ENCODE measurements around the gene RAB40C.

The RAB40C gene

DNA sequence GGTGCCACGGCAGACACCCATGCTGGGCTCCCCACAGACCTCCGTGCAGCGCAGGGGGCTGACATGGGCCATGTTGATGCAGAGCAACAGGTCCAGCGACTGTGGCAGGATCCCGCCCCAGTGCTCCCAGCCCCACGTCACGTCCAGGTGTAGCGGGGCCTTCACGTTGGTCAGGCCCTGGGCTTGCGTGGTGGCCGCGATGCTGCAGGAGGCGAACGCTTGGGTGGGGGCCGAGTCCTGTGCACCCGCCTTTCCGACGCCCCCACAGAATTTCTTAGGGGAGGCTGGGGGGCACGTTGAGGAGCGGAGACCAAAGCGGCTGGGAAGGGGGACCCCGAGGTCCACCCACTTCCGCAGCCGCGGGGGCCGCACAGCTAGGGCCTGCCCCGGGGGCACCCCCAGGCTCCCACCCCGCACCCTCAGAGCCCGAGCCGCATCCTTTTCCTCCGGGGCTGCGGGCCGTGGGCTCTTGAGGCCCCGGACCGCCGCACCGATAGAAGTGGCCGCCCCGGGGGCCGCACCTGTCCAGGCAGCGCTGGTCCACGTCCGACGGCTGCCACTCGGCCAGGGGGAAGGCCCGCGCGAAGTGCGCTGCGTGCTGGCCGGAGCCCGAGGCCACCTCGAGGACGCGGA lies 45.8 kb downstream of the RAB40C start:
- H3K27me3 ChIP-seq (ENCODE audit: insufficient read depth, low read length) = no peaks in the 10 kb centered on the region
- peak overlapping the region; percentile 93 for H3K4me3 ChIP-seq (ENCODE audit: low read depth, low read length)
- H2AFZ ChIP-seq (ENCODE audit: low read length, unreplicated experiment) = peak overlapping the region; percentile 76
- peak overlapping the region; percentile 87 for H3K27ac ChIP-seq (ENCODE audit: low read depth, low read length)
- peaks cover 10% of the 10 kb centered on the region for H3K79me2 ChIP-seq (ENCODE audit: control insufficient read depth, insufficient read depth, low read length, unreplicated experiment)
- peaks cover 15% of the 10 kb centered on the region for H3K4me1 ChIP-seq (ENCODE audit: control insufficient read depth, insufficient read depth, low read length, unreplicated experiment)
- peaks cover 3% of the 10 kb centered on the region; the same call in 1 of the 2 replicates for H3K36me3 ChIP-seq (ENCODE audit: insufficient read depth, low read length)

DNA sequence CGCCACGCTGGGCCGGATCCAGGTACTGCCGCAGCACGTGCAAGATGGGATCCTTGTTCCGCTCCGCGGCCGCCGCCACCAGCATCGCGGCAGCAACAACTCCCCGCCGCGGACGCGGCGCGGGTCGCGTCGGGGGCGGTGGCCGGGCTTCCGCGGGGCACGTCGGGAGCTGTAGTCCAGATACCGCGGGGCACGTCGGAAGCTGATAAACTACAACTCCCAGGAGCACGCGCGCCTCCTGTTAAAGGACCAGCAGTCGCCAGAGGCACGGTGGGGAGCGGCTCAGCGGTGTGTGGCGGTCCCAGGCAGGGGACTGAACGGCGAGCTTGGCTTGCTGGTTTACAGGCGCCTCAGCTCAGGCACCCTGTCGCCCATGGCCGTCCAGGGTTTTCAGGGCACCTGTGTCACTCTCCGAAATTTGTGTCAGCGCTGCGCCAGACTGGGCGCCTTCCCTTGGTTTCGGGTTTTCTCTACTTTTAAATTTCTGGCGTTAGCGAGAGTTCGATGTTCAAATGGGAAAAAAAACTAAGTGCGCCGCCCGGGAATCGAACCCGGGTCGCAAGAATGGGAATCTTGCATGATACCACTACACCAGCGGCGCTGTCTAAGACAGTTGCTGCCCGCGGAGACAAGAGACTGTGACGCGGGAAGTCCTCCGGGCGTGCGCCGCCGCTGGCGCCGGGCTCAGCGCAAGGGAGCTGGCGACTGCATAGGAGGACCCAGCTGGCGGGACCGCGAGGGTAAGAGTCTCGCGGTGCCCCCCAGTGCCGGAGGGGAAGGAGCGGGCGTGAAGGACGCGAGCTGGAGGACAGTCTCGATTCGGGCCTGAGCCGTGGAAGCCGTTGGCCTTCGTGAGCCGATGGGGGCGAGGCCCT lies 46.6 kb downstream of the RAB40C start, which contains the start of gene METTL26:
Gene METTL26, minus strand, starts transcription at position 100 of the 875 bp plus-strand sequence. Its CDS starts 15 bp downstream, at position 85.
- Histone ChIP-seq H3K36me3 (ENCODE audit: insufficient read depth, low read length) (peaks cover 3% of the 10 kb centered on the region; the same call in 1 of the 2 replicates), H3K27ac (ENCODE audit: low read depth, low read length) (peak within 1 kb of the TSS; percentile 87), H3K79me2 (ENCODE audit: control insufficient read depth, insufficient read depth, low read length, unreplicated experiment) (peaks cover 10% of the 10 kb centered on the region), H3K27me3 (ENCODE audit: insufficient read depth, low read length) (no peaks in the 10 kb centered on the region), H2AFZ (ENCODE audit: low read length, unreplicated experiment) (peak within 1 kb of the TSS; percentile 79), H3K4me3 (ENCODE audit: low read depth, low read length) (peak within 1 kb of the TSS; percentile 93), H3K4me1 (ENCODE audit: control insufficient read depth, insufficient read depth, low read length, unreplicated experiment) (peaks cover 9% of the 10 kb centered on the region)

DNA sequence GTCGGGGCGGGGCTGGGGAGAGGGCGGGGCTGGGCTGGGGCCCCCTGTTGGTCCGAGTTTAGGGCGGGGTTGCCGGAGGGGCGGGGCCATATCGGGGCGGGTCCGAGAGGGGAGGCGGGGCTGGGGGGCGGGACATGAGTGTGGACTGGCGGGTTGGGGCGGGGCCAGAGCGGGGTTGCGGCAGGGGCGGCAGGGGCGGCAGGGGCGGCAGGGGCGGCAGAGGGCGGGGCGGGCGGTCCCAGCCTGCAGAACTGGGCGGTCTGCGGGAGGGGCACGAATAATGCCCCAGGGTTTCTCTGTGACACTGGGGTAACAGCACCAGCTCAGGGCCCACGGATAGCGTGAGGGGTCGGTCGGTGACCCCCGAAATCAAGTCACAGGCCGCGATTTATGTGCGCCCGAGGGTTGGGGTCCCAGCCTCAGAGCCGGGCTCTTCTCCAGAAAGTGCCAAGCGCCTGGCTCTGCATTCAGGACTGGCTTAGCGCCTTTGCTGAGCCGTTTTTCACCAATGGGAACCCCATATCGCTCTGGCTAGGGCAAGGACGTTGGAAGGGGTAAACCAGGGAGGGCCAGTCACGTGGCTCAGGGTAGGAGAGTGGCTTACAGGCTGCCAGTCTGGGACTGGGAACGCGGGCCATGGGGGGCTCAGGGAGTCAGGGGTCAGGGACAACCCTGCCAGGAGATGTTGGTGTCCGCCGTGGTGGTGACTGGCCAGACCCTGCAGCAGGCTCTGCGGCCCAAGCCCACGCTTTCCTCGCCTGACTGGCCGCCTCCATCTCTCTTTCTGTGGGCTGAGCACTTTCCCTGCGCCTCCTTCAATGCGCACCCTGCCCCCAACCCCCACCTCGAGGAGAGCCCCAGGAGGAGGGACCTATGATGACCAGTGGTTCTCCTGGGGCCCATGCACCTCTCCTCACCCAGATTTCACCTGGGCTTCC lies 47.5 kb downstream of the RAB40C start:
- Histone ChIP-seq H3K27me3 (ENCODE audit: insufficient read depth, low read length) (no peaks in the 10 kb centered on the region), H3K79me2 (ENCODE audit: control insufficient read depth, insufficient read depth, low read length, unreplicated experiment) (peaks cover 11% of the 10 kb centered on the region), H3K4me3 (ENCODE audit: low read depth, low read length) (peak overlapping the region; percentile 93), H3K4me1 (ENCODE audit: control insufficient read depth, insufficient read depth, low read length, unreplicated experiment) (peaks cover 9% of the 10 kb centered on the region), H2AFZ (ENCODE audit: low read length, unreplicated experiment) (peak overlapping the region; percentile 79), H3K36me3 (ENCODE audit: insufficient read depth, low read length) (peaks cover 3% of the 10 kb centered on the region; the same call in 1 of the 2 replicates), H3K27ac (ENCODE audit: low read depth, low read length) (peak overlapping the region; percentile 87)

DNA sequence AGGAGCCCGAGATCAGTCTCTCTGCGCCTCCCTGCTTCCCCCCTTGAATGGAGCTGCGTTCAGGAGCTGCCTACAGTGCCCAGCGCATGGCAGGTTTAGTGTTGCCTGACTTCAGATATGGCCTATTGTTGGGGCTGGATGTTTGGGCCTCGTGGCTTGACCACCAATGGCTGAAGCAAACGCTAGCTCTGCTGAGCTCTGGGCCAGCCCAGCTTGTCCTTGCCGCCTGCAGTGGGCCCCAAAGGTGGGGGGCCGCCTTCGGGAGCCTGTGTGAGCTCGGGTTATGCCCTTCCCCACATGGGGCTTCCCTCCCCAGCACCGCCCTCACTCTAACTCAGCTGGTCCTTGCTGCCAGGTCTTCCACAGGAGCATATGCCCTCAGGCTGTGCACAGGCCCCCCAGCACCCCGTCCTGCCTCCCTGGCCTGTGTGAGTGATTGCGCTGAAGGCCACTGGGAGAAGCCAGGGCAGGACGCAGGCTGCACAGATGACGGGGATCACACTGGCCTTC lies 48.2 kb downstream of the RAB40C start:
- Histone ChIP-seq H3K27ac (ENCODE audit: low read depth, low read length) (no peak overlapping the region), H3K27me3 (ENCODE audit: insufficient read depth, low read length) (no peaks in the 10 kb centered on the region), H3K4me3 (ENCODE audit: low read depth, low read length) (no peak overlapping the region), H3K4me1 (ENCODE audit: control insufficient read depth, insufficient read depth, low read length, unreplicated experiment) (peaks cover 9% of the 10 kb centered on the region), H2AFZ (ENCODE audit: low read length, unreplicated experiment) (no peak overlapping the region), H3K79me2 (ENCODE audit: control insufficient read depth, insufficient read depth, low read length, unreplicated experiment) (peaks cover 17% of the 10 kb centered on the region), H3K36me3 (ENCODE audit: insufficient read depth, low read length) (peaks cover under 1% of the 10 kb centered on the region; the same call in 1 of the 2 replicates)

DNA sequence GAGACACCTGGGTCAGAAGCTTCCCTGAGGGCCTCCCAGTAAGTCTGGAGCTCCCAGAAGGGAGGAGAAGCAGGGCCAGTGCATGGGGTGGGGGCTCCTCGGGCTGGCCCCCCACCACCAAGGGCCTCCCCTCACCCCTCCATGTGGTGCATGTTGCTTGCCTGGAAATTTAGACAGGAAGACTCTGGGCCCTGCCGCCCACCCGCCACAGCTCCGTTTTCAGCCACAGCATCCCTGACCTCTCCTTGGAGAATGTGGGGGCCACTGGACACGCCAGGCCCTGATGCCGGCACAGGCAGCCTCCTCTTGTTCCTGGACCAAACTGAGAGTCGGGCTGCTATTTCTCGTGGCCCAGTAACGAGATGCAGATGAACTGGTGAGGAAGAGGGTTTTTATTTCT lies 49.0 kb downstream of the RAB40C start:
- no peak overlapping the region for H3K27ac ChIP-seq (ENCODE audit: low read depth, low read length)
- H3K4me1 ChIP-seq (ENCODE audit: control insufficient read depth, insufficient read depth, low read length, unreplicated experiment) = peaks cover 9% of the 10 kb centered on the region
- no peak overlapping the region for H2AFZ ChIP-seq (ENCODE audit: low read length, unreplicated experiment)
- H3K79me2 ChIP-seq (ENCODE audit: control insufficient read depth, insufficient read depth, low read length, unreplicated experiment) = peaks cover 19% of the 10 kb centered on the region
- no peak overlapping the region for H3K4me3 ChIP-seq (ENCODE audit: low read depth, low read length)
- no peaks in the 10 kb centered on the region for H3K36me3 ChIP-seq (ENCODE audit: insufficient read depth, low read length)
- no peaks in the 10 kb centered on the region for H3K27me3 ChIP-seq (ENCODE audit: insufficient read depth, low read length)

DNA sequence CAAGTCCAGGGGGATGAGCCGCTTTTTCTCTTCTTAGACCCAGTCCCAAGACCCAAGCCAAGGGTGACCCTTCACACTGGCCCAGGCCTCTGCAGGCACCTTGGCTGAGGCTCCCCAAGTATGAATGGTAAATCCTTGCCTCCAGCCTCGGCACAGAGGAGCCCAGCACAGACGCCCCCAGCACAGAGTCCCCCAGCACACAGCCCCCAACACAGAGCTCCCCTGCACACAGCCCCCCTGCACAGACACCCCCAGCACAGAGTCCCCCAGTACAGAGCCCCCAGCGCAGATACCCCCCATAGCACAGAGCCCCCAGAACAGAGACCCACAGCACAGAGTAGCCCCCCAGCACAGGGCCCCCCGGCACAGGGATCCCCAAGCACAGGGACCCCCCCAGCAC lies 50.7 kb downstream of the RAB40C start:
- H3K4me3 ChIP-seq (ENCODE audit: low read depth, low read length) = peak overlapping the region; percentile 83; the same call in 1 of the 2 replicates
- H3K27me3 ChIP-seq (ENCODE audit: insufficient read depth, low read length) = no peaks in the 10 kb centered on the region
- no peak overlapping the region for H2AFZ ChIP-seq (ENCODE audit: low read length, unreplicated experiment)
- H3K79me2 ChIP-seq (ENCODE audit: control insufficient read depth, insufficient read depth, low read length, unreplicated experiment) = peaks cover 12% of the 10 kb centered on the region
- no peaks in the 10 kb centered on the region for H3K36me3 ChIP-seq (ENCODE audit: insufficient read depth, low read length)
- no peak overlapping the region for H3K27ac ChIP-seq (ENCODE audit: low read depth, low read length)
- peaks cover 8% of the 10 kb centered on the region for H3K4me1 ChIP-seq (ENCODE audit: control insufficient read depth, insufficient read depth, low read length, unreplicated experiment)

DNA sequence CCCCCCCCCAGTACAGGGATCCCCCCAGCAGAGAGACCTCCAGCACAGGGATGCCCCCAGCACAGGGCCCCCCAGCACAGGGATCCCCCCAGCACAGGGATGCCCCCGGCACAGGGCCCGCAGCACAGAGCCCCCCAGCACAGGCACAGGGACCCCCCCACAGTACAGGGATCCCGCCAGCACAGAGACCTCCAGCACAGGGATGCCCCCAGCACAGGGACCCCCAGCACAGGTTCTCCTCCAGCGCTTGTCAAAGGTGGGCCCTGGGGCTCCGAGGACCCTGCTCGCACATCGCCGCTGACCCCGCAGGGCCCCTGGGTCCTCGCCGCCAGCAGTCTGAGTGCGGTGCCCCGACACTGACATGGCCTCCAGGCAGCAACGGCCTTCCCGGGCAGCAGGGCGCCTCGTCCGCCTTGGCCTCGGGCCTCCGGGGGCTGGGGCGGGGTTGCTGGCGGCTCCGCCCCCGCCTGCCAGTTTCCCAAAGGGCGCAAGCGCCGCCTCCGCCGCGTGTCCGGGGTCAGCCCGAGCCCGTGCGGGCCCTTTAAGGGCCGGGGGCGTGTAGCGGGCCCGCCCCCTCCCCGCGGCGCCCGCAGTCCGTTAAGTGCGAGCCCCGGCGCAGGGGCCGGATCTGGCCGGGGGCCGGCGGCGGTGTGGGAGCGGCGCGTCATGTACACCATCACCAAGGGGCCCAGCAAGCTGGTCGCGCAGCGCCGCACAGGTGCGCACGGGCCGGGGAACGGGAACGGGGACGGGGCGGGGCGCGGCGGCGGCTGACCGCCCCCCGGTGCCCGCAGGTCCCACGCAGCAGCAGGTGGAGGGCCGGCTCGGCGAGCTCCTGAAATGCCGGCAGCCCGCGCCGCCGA lies 51.7 kb downstream of the RAB40C start, which contains the start of gene MCRIP2:
Gene MCRIP2, plus strand, starts transcription at position 503 of the 863 bp plus-strand sequence. Its CDS starts 164 bp downstream, at position 667.
- Histone ChIP-seq H3K36me3 (ENCODE audit: insufficient read depth, low read length) (no peaks in the 10 kb centered on the region), H3K27me3 (ENCODE audit: insufficient read depth, low read length) (no peaks in the 10 kb centered on the region), H3K27ac (ENCODE audit: low read depth, low read length) (no peak within 1 kb of the TSS), H3K79me2 (ENCODE audit: control insufficient read depth, insufficient read depth, low read length, unreplicated experiment) (peaks cover 12% of the 10 kb centered on the region), H3K4me1 (ENCODE audit: control insufficient read depth, insufficient read depth, low read length, unreplicated experiment) (peaks cover 15% of the 10 kb centered on the region), H3K4me3 (ENCODE audit: low read depth, low read length) (peak within 1 kb of the TSS; percentile 83), H2AFZ (ENCODE audit: low read length, unreplicated experiment) (peak within 1 kb of the TSS; percentile 21)

DNA sequence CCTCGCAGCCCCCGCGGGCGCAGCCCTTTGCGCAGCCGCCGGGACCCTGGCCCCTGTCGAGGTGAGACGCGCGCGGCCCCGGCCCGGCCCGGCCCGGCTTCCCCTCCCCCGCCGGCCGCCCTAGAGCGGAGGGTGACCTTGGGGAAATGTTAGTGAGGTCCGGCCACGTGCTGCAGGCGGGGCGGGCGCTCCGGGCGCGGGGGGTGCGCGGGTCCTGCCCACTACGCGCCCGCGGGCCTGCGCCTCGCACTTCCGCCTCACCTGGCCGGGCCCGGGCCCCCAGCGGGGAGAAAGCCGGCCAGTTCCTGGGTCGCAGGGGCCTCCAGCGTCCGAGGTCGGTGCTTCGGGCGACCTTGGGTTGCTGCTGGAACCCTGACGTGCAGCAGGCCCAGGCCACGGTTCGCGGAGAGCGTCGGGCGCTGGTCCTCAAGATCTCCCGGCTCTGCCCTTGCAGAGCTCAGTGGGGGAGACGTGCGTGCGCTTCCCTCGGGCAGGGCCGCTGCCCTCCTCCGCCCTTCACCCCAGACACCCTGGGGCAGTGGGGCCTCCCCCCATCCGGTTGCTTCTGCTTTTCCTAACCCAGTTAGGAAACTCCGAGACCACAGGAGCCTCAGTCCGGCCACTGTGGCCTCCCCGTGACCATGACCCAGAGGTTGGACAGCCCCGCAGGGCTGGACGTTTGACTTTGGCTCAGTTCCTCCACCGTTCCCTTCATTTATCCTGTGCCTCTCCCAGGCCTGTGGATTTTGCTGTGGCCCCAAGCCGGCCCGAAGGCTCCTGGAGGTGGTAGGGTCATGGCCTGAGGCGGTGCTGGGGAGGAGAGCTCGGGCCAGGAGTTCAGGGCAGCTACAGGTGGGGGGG lies 52.6 kb downstream of the RAB40C start:
- Histone ChIP-seq H3K27ac (ENCODE audit: low read depth, low read length) (no peak overlapping the region), H3K36me3 (ENCODE audit: insufficient read depth, low read length) (no peaks in the 10 kb centered on the region), H2AFZ (ENCODE audit: low read length, unreplicated experiment) (peak overlapping the region; percentile 21), H3K4me3 (ENCODE audit: low read depth, low read length) (peak overlapping the region; percentile 83), H3K79me2 (ENCODE audit: control insufficient read depth, insufficient read depth, low read length, unreplicated experiment) (peaks cover 12% of the 10 kb centered on the region), H3K4me1 (ENCODE audit: control insufficient read depth, insufficient read depth, low read length, unreplicated experiment) (peaks cover 14% of the 10 kb centered on the region), H3K27me3 (ENCODE audit: insufficient read depth, low read length) (no peaks in the 10 kb centered on the region)

DNA sequence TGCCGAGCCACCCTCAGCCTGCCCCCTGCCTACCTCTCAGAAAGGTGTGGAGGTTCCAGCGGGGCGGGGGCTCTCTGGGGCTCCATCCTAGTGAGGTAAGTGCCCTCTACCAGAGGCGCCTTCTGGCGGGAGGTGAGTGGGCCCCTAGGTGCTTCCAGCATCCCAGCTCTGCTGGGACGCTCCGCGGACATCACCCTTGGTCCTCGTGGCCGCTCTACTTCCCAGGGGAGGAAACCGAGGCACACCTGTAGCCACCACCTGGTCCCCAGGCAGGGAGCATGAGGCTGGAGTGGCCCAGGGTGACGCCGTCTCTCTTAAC lies 53.1 kb downstream of the RAB40C start:
- H3K27me3 ChIP-seq (ENCODE audit: insufficient read depth, low read length) = no peaks in the 10 kb centered on the region
- peaks cover 17% of the 10 kb centered on the region for H3K4me1 ChIP-seq (ENCODE audit: control insufficient read depth, insufficient read depth, low read length, unreplicated experiment)
- H3K4me3 ChIP-seq (ENCODE audit: low read depth, low read length) = peak overlapping the region; percentile 83
- H2AFZ ChIP-seq (ENCODE audit: low read length, unreplicated experiment) = no peak overlapping the region
- H3K27ac ChIP-seq (ENCODE audit: low read depth, low read length) = no peak overlapping the region
- peaks cover 12% of the 10 kb centered on the region for H3K79me2 ChIP-seq (ENCODE audit: control insufficient read depth, insufficient read depth, low read length, unreplicated experiment)
- no peaks in the 10 kb centered on the region for H3K36me3 ChIP-seq (ENCODE audit: insufficient read depth, low read length)

Data from ACC112 (cell line).